GM21381 (cell line): ENCODE results near the gene AP2B1.

ENCODE experiments used
- ATAC-seq: cut with Tn5 transposase; IDR thresholded peaks from one replicate; pipeline ENCODE4 v1.9.1; 2021; ENCODE audit warnings: mild to moderate bottlenecking, moderate library complexity; ENCODE audit not compliant: unreplicated experiment

The AP2B1 gene

GRCh38 chr17:35726953-35727460 is 139.9 kb downstream of the AP2B1 start:
- no peak for ATAC-seq

GRCh38 chr17:35727635-35728034 is 140.5 kb downstream of the AP2B1 start:
- no peak for ATAC-seq

DNA sequence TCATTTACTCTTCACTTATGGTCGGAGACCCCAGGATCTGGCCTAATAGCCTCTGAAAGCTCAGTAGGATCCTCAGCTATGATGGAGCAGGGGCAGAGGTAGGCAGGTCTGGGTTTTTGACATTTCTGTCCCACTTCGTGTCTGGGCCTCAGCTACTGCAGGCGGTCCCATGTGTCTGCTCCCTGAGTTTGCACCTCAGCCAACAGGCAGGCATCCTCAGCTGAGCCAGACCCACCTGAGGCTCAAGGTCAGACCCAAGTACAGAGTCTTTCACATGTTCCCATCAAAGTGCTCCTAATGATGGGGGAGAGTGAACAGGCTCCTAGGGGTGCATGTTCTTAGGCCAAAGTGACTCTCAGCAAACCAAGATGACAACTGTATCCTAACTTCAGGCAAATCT is 141.4 kb downstream of the AP2B1 start:
- no peak for ATAC-seq

- ATAC-seq: no peak
Observed at GRCh38 chr17:35729405-35729833, 142.3 kb downstream of the AP2B1 start.

DNA sequence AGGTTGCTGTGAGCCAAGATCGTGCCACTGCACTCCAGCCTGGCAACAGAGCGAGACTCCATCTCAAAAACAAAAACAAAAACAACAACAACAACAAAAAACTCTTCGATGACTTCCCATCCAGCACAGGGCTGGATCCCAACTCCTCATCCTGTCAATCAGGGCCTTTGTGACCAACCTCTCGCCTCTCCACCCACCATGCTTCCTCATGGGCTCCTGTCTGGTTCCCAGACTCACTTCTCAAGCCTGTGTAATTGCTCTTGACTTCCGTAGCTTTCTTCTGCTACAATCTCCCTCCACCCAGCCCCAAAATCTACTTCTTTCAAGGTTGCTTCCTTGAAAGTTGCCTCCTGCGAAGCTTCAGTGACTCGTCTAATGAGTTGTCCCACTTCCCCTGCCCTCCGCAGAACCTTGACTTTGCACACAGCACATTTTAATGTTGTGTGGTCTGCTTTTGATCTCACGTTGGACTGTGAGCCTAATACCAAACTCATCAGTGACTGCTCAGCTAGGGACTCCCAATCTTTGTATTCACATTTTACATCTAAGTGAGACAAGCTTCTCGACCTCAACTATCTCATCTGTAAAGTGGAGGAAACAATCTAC is 143.4 kb downstream of the AP2B1 start:
- ATAC-seq: no peak

GRCh38 chr17:35731239-35731916 is 144.3 kb downstream of the AP2B1 start, which contains the start of gene RASL10B:
RASL10B (plus strand) TSS chr17:35731639; CDS start chr17:35735185, 3,546 bp downstream.
- ATAC-seq: no peak

DNA sequence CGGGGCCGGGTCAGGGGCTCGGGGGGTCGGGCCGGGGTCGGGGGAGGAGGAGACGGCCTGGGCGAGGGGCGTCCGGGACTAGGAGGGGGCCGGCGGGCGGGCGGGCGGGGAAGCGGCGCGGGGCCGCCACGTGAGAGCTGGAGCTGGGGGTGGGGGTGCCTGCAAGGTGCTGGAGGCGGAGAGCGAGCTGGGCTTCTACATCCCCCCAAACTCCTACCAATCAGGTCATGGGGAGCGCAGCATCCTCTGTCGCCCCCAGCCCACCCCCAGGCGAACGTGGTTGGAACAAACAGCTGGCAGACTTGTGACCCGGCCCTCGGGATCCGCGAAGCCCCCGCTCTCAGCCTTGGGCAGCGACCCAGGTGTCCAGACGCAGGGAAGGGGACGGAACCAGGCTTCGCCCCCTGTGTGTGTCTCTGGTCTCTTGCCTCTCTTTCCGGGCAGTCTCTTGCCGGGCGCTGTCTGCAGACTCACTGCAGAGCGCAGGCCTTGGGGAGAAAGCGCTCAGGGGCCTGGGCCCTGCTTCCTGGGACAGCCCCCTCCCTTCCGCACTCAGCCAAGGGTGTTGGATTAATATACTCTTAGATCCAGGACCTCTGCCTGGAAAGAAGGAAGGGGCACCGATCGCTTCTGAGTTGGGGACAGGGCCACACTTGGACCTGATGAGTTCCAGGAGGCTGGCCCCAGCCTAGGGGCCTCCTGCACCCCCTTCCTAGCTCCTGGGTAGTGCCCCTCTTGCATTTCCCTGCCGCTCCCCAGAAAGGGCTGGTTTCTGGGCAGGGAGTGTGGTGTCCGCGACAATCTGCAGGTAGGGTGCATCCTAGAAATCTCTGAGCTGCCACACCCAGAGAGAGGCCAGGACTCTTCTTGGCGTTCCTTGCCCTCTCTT is 145.0 kb downstream of the AP2B1 start:
- ATAC-seq: no peak

DNA sequence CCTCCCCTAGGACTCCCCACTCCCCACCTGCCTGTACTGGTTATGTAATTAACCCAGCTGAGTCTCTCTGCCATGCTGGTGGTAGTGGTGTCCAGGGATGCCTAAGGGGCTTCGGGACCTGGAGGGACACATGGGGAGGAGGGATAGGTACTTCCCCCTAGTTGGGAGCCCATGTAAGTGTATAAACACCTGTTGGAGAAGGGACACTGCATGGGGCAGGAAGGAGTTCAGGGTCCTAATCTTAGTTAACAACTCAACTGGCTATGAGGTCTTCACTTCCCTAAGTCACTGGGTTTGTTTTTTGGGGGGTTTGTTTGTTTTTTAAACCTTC is 145.6 kb downstream of the AP2B1 start:
- no peak for ATAC-seq

- ATAC-seq: no peak
Observed at GRCh38 chr17:35733366-35733765, 146.2 kb downstream of the AP2B1 start.

- no peak for ATAC-seq
Observed at GRCh38 chr17:35734396-35734795, 147.3 kb downstream of the AP2B1 start.

DNA sequence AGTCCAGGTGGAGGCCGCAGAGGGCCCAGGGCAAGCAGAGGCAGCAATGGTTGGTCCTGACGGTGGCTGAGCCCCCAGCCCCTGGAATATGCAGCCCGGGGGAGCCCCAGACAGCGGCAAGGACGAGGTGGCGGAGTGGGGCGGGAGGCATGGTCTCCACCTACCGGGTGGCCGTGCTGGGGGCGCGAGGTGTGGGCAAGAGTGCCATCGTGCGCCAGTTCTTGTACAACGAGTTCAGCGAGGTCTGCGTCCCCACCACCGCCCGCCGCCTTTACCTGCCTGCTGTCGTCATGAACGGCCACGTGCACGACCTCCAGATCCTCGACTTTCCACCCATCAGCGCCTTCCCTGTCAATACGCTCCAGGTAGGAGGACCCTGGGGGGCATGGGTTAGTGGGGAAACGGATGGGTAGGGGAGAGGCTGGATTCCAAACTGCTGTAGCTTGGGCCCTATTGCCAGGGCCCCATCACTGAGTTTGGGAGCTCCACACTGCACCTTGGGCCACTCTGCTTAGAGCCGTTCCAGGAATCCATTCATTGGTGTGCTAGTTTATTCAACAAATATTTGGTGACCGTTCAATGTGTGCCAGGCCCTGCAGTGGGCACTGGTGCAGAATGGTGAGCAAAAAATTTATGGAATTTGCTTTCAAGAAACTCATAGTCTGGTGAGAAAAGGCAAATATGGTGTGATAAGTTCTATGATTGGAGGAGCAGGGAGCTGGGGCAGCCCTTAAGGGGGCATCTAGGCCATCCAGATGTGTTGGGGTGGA is 148.1 kb downstream of the AP2B1 start:
- ATAC-seq: no peak

DNA sequence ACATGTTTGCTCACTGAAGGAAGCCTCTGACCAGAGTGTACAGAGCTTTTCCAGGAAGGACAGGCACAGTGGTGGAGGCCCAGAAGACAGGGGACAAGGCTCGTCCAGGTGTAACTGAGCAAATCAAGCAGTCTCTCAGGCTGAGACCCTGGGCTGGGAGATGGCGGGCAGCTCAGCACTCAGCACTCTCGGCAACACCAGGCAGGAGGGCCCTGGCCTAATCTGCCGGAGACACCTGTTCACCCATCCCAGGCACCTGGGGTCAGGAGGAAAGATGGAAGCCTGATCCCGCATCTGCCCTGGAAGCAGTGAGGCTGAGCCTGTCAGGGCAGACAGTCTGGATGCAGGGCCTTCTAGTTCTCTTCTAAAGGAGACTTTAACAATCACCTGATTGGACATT is 149.1 kb downstream of the AP2B1 start:
- ATAC-seq: no peak

GRCh38 chr17:35738519-35739133 is 151.5 kb downstream of the AP2B1 start:
- ATAC-seq: no peak

GRCh38 chr17:35740216-35740615 is 153.1 kb downstream of the AP2B1 start:
- ATAC-seq: no peak

- no peak for ATAC-seq
Observed at GRCh38 chr17:35740997-35741931, 154.1 kb downstream of the AP2B1 start.

- no peak for ATAC-seq
Observed at GRCh38 chr17:35742496-35742895, 155.4 kb downstream of the AP2B1 start.

- no peak for ATAC-seq
Observed at GRCh38 chr17:35742896-35743477, 155.9 kb downstream of the AP2B1 start.

- ATAC-seq: no peak
Observed at GRCh38 chr17:35743626-35744328, 156.7 kb downstream of the AP2B1 start.
